Measurements from ENCODE around the gene CDH13. TPM values are rescaled to one million over a fixed set of nuclear protein-coding genes. Genes with fewer than 3 reads are reported as not detected.

CDH13 gene
- total RNA-seq, 2 experiments from 2014 or later: not detected

DNA sequence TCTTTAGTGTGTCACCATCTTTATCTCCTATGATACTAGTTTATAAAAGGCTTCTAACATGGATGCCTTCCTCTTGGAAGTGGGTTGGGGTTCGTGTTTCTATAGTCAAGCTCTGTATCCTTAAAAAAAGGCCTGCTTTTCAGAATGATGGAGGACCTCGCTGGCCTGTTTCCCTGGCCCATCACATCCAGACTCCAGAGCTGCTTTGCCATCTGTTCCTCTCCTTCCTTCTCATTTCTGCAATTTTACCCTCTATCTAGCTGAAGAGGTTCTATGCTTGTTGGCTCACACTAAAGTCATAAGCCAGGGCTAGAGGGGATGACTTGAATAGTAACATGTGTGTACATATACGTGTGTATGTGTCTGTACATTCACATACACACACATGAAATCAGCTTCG is 730.2 kb downstream of the CDH13 start:
- Mint-ChIP-seq H3K9me3 (no peaks in the 10 kb centered on the region), H3K27me3 (peaks cover 4% of the 10 kb centered on the region), H3K27ac (no peak overlapping the region), H3K4me1 (no peaks in the 10 kb centered on the region), H3K4me3 (no peak overlapping the region), H3K36me3 (no peaks in the 10 kb centered on the region)
- no peak for DNase-seq

DNA sequence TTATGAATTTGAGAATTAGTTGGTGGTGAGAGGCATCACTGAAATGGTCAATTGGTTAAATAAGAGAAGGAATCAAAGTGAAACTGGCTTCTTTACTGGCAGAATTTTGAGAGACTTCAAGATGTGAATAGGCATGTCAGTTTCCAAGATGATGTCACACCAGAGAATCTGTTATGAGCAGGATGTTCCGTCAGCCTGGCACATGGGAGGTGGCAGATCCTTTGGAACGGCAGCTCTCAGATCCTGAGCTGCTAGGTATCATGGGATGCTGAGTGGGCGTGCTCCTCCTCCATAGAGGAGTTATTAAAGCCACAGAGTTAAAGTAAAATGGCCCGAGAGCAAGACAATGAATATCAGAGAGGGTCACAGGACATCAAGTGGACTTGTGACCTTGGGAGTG is 736.8 kb downstream of the CDH13 start:
- Mint-ChIP-seq H3K4me1 (no peaks in the 10 kb centered on the region), H3K9me3 (no peaks in the 10 kb centered on the region), H3K36me3 (no peaks in the 10 kb centered on the region), H3K27me3 (peaks cover 4% of the 10 kb centered on the region), H3K4me3 (no peak overlapping the region), H3K27ac (no peak overlapping the region)
- DNase-seq: no peak

DNA sequence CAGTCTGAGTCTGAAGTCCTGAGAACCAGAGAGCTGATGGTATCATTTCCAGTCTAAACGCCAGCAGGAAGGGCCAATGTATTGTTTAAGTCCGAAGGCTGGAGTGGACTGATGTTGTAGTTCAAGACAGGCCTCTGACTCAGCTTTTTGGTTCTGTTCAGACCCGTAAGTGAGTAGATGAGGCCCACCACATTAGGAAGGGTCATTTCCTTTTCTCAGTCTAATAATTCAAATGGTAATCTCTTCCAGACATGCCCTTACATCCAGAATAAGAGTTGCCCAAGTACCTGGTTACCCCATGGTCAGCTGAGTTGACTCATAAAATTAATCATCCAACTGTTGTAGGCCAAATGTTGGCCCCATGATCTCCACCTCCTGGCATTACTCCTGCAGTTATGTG is 738.4 kb downstream of the CDH13 start:
- DNase-seq: no peak
- Mint-ChIP-seq H3K9me3 (no peaks in the 10 kb centered on the region), H3K4me3 (no peak overlapping the region), H3K27ac (no peak overlapping the region), H3K36me3 (no peaks in the 10 kb centered on the region), H3K4me1 (no peaks in the 10 kb centered on the region), H3K27me3 (peaks cover 4% of the 10 kb centered on the region)

DNA sequence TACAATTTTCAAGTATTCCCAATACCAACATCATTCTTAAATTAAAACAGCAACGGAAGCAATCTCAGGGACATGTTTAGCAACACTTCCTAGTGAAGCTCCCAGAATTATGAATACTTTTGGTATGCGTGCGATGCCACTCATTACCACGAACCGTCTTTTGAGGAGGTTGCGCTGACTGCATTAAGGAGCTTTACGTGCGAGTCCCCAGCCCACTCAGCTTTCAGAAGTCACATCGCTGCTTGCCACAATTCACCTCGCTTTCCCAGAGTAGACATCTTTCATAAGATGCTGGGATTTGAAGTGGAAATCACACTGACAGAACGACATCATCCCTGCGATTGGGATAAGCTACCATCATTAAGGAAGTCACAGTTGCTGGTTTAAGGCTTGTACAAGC is 739.5 kb downstream of the CDH13 start:
- Mint-ChIP-seq H3K4me1 (no peaks in the 10 kb centered on the region), H3K27ac (no peak overlapping the region), H3K27me3 (peaks cover 2% of the 10 kb centered on the region), H3K36me3 (no peaks in the 10 kb centered on the region), H3K4me3 (no peak overlapping the region), H3K9me3 (no peaks in the 10 kb centered on the region)
- DNase-seq: no peak

DNA sequence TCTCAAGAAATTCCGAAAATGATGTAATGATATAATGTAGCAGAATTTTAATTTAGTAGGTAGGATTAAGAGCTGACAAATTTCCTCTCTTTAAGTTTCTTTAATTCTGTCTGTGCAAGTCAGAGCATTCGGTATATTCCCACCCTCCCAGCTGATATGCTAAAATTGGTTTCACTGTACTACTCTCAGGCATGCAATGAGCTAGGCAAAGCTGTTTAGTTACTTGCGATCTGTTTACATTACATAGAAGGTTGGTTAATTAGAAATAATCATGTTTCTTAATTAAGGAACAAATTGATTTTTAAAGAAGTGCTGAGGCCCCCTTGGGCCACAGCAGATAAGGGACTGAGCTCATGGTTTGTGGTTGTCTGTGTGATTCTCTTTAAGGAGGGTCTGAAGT is 748.2 kb downstream of the CDH13 start:
- H3K36me3 Mint-ChIP-seq: no peaks in the 10 kb centered on the region
- no peak overlapping the region for H3K27ac Mint-ChIP-seq
- no peak overlapping the region for H3K4me3 Mint-ChIP-seq

DNA sequence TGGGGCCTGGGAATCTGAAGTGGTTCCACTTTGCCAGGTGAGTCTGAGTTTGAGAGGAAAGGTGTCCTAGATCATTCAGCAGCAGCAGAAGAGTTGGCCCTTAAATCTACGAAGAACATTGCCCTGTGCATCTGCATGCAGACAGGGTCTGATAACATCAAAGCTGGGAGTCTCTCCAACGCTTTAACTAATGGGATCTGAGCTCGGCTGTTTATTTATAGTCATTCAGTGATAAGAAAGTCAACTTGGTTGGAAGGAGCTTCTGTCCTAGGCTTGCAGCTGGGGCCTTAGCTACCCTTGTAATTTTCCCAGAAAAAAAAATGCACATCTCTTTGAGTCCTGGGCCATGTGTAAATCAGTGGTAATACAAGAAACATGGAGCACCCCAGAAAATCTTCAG is 763.0 kb downstream of the CDH13 start:
- DNase-seq: no peak
- Mint-ChIP-seq H3K4me1 (no peaks in the 10 kb centered on the region), H3K9me3 (peaks cover 8% of the 10 kb centered on the region), H3K27me3 (no peaks in the 10 kb centered on the region), H3K36me3 (no peaks in the 10 kb centered on the region), H3K4me3 (no peak overlapping the region), H3K27ac (no peak overlapping the region)

More for the DNA sequence above, 748.2 kb downstream of the CDH13 start:
- Mint-ChIP-seq H3K27me3 (no peaks in the 10 kb centered on the region), H3K4me1 (no peaks in the 10 kb centered on the region), H3K9me3 (no peaks in the 10 kb centered on the region)
- no peak for DNase-seq

DNA sequence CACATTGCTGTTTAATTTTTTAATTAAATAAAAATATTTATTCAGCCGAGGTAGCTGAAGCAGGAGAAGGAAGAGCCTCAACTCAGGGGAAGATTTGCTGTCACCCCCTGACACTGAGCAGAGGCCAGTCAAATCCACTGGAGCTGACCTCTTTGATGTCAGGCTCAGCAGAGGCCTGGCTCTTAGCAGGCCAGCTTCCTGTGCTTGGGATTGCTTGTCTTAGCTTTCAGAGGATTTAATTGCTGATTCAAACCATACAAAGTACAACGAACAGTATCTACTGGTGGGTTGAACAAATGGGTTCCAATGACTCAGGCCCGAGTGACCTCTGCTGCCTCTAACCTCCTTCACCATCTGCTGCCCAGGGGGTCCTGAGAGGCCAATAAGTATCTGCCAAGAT is 764.0 kb downstream of the CDH13 start:
- no peak for DNase-seq
- no peaks in the 10 kb centered on the region for H3K27me3 Mint-ChIP-seq
- H3K4me3 Mint-ChIP-seq: no peak overlapping the region
- H3K36me3 Mint-ChIP-seq: no peaks in the 10 kb centered on the region
- no peaks in the 10 kb centered on the region for H3K4me1 Mint-ChIP-seq
- peaks cover 9% of the 10 kb centered on the region for H3K9me3 Mint-ChIP-seq
- H3K27ac Mint-ChIP-seq: no peak overlapping the region

DNA sequence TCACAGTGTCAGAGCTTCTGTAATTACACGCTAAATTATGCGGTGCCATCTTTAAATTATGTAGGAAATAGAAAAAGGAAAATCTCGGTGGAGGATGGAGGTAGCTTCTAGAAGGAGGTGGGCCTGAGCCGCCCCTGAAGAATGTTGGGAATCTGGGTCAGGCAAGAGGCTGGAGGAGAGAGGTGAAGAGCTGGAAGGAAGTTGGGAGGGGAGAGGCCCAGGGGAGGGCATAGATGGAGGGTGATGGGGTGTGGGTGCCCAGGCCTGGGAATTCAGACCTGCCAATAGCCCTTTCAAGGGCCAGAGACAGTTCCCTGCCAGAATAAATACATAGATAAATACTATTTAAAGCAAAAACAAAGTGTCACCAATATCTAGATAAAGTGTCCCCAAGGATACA is 766.0 kb downstream of the CDH13 start:
- H3K36me3 Mint-ChIP-seq: no peaks in the 10 kb centered on the region
- no peaks in the 10 kb centered on the region for H3K27me3 Mint-ChIP-seq
- H3K4me3 Mint-ChIP-seq: no peak overlapping the region
- H3K9me3 Mint-ChIP-seq: peaks cover 11% of the 10 kb centered on the region
- no peaks in the 10 kb centered on the region for H3K4me1 Mint-ChIP-seq
- no peak for DNase-seq
- no peak overlapping the region for H3K27ac Mint-ChIP-seq

DNA sequence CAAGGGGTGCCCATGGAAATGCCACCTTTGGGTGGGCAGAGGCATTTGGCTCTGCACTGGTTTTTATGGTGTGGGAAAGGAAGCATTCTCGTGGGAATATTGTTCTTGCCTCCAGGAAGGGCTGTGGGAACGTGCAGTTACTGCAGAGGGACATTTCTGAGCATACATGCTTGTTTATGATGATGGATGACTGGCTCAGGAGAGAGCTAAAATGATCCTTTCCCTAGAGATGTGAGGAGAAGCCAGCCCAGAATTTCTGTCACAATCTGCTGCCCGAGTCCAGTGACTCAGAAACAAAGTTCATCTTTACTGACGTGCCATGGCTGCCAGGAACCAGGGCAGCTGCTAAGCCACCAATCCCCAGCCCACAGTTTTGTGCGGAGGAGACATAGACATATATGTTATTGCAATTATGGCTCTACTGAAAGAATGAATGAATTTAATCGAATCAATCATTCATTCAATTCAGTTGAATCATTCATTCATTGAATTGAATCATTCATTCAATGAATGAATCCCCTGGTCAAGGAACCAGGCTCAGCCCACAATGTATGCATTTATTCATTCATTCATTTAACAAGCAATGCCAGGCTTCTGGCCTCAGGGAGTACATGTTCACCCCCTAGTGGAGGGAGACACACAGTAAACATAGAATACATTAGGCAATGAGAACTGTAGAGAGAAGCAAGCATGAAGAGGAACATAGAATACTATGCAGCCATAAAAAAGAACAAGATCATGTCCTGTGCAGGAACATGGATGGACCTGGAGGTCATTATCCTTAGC is 766.6 kb downstream of the CDH13 start:
- Mint-ChIP-seq H3K27ac (no peak overlapping the region), H3K9me3 (peaks cover 11% of the 10 kb centered on the region), H3K27me3 (no peaks in the 10 kb centered on the region), H3K4me3 (no peak overlapping the region), H3K36me3 (no peaks in the 10 kb centered on the region), H3K4me1 (no peaks in the 10 kb centered on the region)
- DNase-seq: no peak

DNA sequence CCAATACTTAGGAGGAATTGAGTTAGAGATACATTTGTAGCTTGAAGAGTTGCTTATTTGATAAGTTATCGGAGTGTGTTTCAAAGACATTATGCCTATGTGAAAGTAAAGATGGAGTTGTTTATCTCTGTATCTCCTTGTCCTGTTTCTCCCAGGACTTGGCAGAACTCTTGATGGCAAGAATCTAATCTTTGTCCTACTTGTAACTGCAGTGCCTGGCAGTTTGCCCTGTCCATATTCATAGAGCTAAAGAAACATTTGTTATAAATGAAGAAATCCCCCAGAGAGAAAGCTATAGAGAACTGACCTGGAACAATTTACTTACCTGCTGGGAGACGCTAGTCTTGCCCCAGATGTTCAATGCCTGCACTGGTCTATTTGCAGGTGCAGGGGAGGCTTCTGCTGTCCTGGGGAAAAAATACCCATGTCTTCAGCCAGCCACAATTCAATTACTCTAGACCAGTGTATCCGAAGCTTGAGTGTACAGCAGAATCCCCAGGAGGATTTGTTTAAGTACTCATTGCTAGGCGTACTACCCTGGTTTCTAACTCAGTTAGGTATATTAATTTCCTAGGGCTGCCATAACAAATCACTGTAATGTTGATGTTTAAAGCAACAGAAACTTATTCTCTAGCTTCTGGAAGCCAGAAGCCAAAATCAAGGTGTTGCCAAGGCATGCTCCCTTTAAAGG is 771.0 kb downstream of the CDH13 start:
- Mint-ChIP-seq H3K36me3 (no peaks in the 10 kb centered on the region), H3K4me1 (no peaks in the 10 kb centered on the region), H3K4me3 (no peak overlapping the region), H3K27ac (no peak overlapping the region), H3K27me3 (no peaks in the 10 kb centered on the region), H3K9me3 (peaks cover 11% of the 10 kb centered on the region)
- DNase-seq: no peak

DNA sequence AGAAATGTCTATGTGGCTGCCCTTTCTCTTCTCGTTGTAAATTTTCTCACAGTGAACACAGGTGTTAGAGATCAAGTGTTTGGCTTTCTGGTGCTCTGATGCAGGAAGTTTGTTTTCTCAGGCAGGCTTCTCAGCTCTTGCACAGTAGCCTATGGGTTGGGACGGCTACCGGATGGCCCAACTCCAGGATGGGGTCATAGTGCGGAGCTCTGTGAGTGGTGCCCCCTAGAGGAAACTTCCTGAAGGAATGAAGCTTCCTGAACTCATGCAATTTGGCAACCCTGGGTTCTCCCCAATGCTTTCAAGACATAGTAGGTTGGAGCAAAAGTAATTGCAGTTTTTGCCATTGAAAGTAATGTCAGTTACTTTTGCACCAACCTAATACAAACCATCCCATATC is 773.5 kb downstream of the CDH13 start:
- peaks cover 6% of the 10 kb centered on the region for H3K9me3 Mint-ChIP-seq
- H3K27ac Mint-ChIP-seq: no peak overlapping the region
- DNase-seq: no peak
- no peaks in the 10 kb centered on the region for H3K36me3 Mint-ChIP-seq
- H3K27me3 Mint-ChIP-seq: peaks cover 2% of the 10 kb centered on the region
- H3K4me3 Mint-ChIP-seq: no peak overlapping the region
- H3K4me1 Mint-ChIP-seq: no peaks in the 10 kb centered on the region

DNA sequence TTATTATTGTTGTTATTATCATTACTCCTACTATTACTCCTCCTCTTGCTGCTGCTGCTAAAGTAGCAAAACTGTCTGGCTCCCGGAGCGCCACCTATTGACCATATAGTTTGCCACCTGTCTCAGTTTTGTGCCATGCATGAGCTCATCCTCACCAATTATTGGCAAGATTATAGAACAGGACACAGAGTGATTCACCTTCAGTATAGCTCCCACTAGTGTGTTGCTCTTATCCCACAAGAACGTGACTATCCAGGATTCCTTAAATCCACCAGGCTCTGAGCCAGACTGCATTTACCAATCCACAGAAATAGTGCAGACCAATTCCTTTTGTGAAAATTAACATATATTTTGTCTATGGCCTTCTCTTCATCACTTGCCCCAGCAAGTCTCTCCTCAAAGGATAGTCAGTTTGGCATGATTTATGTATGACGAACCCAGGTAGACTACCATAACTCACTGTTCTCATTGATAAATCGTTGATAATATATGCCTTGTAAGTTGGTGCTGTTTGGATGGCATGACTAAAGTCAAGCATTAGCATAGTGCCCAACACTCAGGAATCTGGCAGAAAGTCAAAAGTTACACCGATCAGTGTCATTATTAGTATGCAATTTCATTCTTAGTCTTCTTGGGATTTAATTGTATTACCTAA is 775.5 kb downstream of the CDH13 start:
- Mint-ChIP-seq H3K27me3 (peaks cover 10% of the 10 kb centered on the region), H3K9me3 (peaks cover 3% of the 10 kb centered on the region), H3K4me1 (no peaks in the 10 kb centered on the region), H3K36me3 (no peaks in the 10 kb centered on the region), H3K27ac (no peak overlapping the region), H3K4me3 (no peak overlapping the region)
- no peak for DNase-seq

DNA sequence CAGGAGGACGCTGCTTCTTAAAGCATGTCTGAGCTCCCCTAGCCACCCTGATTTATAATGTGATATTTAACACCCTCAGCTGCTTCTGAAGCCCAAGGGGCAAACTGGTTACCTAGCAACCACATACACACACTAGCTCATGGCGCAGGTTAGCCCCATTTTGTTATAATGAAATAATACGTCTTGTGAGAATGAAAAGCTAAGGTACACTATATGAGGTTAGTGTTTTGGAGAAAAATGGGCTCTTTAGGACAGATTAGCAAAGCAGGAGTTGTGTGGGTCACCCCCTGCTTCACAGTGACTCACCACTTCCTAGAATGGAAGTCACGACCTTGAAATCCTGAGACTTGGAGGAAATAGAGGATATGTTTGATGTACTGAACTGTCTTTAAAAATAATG is 776.2 kb downstream of the CDH13 start:
- H3K27ac Mint-ChIP-seq: no peak overlapping the region
- H3K36me3 Mint-ChIP-seq: no peaks in the 10 kb centered on the region
- H3K9me3 Mint-ChIP-seq: peaks cover 3% of the 10 kb centered on the region
- H3K27me3 Mint-ChIP-seq: peaks cover 10% of the 10 kb centered on the region
- H3K4me3 Mint-ChIP-seq: no peak overlapping the region
- H3K4me1 Mint-ChIP-seq: no peaks in the 10 kb centered on the region
- no peak for DNase-seq

DNA sequence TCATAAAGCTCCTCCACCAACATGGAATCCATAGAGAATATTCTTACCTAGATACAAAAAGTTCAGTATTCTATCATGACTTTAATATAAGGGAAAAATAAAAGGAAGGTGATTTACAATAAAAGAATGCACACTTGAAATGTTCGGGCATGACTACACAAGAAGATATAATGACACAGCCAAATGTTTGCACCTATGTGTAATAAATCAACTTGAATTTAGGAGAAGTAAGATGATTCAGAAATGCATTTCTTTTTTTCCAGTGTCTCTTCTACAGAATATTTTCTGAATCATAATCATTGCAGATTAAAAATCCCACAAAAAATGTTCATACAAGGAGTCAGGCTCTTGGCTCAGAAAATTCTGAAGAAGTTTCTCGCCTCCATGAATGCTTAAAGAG is 777.0 kb downstream of the CDH13 start:
- peaks cover 3% of the 10 kb centered on the region for H3K9me3 Mint-ChIP-seq
- H3K4me3 Mint-ChIP-seq: no peak overlapping the region
- DNase-seq: no peak
- no peaks in the 10 kb centered on the region for H3K4me1 Mint-ChIP-seq
- H3K36me3 Mint-ChIP-seq: no peaks in the 10 kb centered on the region
- H3K27me3 Mint-ChIP-seq: peaks cover 10% of the 10 kb centered on the region
- H3K27ac Mint-ChIP-seq: no peak overlapping the region

DNA sequence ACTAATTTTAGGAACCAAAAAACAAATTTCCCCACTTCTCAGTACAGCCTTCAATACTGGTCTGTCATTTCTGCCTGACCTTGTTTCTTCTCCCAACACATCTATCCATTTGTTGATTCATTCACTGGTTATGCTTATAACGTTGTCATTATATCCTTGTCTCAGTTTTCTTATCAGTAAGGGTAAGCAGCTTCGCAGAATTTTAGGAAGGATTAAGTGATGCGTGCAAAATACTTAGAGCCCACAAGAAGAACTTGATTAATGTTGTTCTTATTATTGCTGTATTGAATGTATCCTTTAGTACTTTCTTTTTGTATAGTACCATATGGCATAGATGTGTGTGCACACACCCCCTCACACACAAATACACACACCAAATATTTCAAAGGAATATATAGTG is 777.5 kb downstream of the CDH13 start:
- Mint-ChIP-seq H3K4me3 (no peak overlapping the region), H3K36me3 (no peaks in the 10 kb centered on the region)

More for the DNA sequence above, 777.5 kb downstream of the CDH13 start:
- Mint-ChIP-seq H3K9me3 (peaks cover 3% of the 10 kb centered on the region), H3K4me1 (no peaks in the 10 kb centered on the region), H3K27ac (no peak overlapping the region), H3K27me3 (peaks cover 10% of the 10 kb centered on the region)
- DNase-seq: no peak

Data from activated naive CD8-positive, alpha-beta T cell treated with anti-CD3 and anti-CD28 coated beads for 36 hours (primary cell).